CD4-positive, alpha-beta T cell treated with Interleukin-17A for 1 hour (primary cell): Measurements from ENCODE around the gene FLYWCH1.

Experiments used
- DNase-seq: peaks from one replicate; pipeline ENCODE4 v3.0.0-alpha.2; 2020

The FLYWCH1 gene

DNA sequence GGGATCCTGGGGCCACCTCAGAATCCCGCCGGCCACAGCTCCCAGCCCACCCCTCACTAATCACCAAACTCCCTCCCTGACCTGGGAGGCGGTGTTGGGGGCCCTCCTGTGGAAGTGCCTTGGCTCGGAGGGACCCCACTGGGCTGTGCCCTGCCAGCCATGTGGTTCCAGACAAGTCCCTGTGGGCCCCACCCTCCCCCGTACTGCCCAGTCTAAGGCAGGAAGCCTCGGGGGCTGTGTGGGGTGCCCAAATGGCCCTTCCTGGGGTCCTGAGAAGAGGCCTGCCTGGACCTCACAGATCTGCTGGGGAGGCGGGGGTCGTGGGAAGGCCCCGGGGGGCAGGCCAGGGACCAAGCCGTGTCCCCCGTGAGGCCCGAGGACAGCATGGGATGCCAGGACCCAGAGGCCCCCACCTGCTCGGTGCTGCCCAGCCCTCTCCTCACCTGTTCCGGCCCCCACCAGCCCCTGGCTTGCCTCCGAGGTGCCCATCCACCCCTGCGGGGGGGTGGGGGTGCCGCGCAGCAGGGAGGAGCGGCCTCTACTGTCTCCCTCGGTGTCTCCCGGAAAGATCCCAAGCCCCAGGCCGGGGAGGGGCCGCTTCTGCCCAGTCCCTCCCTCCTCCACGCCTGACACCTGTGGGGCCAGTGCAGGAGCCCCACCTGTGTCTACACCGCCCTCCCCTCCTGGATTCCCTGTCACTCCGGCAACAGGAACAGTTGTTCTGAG, 43.1 kb downstream of the FLYWCH1 start:
- no peak for DNase-seq

DNA sequence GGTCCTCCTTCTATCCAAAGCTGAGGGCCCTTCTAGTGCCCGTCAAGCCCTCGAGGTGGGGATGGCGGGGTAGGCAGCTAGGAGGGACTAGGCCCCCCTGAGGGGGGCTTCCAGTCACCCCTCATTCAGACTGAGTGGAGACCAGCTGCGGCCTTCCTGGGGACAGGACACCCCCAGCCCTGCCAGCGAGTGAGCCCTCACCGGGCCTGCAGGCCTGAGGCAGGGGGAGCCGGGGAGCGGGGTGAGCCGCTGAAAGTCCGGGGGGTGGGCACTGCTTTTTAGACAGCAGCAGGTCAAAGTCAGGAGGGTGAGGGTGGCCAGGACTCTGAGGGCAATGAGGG, 43.7 kb downstream of the FLYWCH1 start:
- no peak for DNase-seq

DNA sequence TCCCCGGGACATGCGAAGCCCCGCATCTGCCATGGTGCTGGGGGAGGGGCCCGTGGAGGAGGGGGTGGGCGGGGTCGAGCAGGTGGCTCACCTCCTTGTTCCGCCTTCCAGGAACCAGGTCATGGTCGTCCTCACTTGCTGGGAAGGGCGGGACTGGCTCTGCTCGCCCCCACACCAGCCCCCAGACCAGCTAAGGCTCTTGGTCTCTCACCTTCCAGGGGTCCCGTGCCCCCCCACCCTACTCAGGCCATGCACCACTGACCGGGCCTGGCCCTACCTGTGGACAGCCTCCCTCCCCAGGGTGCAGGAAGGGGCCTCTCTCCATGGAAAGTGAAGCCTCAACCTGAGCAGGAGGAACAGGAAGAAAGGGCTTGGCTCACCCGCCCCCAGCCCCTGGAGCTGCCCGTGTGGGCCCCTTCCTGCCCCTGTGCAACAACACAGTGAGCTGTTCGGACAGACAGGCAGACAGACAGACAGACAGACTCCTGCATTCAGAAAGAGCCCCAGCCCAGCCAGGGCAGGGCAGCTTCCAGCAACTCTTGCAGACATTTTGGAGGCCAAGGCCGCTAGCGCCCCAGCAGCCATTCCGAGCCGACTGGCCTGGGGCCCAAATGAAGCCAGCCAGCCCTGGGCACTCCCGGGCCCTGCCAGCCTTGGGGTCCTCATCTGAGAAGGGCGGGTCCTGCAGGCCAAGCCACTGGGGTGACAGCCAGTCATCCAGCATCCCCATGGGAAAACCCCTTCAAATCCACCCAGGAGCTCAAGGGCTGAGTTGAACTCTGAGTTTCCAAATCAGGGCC, 44.2 kb downstream of the FLYWCH1 start:
- DNase-seq: no peak

DNA sequence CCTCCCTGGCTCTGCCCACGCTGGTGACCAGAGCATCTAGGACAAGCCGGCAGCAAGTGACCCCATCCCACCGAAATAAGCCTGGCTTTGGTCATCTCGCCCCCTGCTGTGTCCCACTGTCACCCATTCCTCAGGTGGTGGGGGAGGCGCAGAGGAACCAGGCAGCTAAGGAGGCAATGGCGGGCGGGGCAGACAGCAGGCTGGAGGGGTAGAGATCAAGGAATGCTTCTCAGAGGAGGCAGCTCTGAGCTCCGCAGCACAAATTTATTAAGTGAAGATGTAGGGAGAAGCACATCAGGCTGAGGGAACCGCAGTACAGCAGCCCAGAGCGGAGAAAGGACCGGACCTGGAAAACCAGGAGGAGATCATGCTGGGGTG, 44.8 kb downstream of the FLYWCH1 start:
- DNase-seq: no peak

DNA sequence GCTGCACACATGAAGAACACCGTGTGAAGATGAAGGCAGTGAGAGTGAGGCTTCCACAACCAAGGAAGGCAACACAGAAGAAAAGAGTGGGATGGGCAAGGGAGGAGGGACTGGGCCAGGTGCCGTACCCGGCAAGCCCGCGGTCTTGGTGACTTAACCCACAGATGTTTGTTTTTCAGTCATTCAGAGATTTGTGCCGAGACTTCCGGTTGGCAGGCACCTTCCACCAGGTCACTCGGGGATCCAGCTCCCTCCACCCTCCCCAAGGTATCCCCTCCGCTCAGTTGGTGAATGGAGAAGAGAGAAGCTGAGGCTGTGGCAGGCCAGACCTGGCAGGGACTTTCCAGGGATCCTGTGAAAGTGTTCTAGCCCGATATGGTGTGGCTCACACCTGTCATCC, 47.5 kb downstream of the FLYWCH1 start:
- no peak for DNase-seq

DNA sequence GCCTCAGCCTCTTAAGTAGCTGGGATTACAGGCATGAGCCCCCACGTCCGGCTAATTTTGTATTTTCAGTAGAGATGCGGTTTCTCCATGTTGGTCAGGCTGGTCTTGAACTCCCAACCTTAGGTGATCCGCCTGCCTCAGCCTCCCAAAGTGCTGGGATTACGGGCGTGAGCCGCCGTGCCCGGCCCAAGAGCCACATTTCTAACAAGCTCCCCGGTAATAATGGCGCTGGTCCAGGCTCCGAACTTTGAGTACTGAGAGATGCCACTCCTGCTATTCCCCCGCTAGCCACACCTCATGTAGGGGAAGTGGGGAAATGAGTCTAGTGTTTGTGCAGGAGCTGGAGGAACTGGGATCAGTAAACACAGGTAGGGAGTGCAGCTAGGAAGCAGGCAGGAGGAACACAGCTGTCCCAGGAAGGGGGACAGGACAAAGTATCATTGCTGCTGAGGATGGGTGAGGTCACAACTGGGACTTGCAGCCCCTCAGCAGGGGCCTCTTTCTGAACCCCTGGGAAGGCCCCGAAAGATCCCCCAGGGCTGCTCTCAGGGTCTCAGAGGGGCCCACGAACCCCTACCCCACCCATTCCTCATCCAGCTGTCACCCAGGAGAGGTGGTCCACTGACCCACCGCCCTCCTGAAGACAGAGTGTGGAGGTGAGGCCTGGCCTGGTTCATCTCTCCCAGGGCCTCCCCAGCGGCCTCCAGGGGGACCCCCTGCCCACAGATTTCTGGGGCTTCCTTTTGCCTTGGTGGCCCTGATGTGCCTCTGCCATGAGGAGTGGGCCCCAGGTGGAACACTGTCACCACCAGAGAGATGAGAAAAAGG, 48.7 kb downstream of the FLYWCH1 start:
- DNase-seq: no peak

DNA sequence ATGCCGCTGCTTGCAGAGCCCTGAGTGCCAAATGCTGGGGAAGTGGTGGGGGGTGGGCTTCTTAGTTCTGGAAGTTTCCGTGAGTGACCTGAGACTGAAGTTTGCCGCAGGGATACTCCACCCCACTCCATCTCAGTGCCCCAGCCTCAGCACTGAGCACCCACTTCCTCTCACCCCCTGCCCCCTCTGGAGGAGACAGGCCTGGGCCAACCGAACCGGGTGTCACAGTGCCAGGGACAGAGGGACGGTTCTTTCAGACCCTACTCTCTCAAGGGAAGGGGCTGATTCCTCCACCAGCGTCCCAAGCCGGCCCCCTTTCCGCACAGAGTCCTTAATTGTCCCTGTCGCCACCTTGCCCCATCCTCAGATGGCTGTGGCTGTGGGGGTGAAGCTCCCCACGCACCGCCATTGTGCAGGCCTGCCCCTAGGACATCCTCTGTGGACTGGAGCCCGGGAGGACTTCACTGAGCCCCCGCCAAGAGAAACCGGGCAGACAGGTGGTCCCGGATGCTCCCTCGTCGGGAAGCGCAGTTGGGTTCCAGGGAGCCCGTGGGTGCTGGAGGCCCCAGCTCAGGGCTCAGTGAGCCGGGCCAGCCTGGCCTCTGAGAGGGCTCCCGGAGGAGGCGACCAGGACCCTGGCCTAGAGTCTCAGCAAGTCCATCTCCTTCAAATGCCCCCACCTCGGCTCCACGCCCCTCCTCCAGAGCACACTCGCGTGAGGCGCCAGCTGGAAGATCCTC, 50.8 kb downstream of the FLYWCH1 start:
- no peak for DNase-seq

DNA sequence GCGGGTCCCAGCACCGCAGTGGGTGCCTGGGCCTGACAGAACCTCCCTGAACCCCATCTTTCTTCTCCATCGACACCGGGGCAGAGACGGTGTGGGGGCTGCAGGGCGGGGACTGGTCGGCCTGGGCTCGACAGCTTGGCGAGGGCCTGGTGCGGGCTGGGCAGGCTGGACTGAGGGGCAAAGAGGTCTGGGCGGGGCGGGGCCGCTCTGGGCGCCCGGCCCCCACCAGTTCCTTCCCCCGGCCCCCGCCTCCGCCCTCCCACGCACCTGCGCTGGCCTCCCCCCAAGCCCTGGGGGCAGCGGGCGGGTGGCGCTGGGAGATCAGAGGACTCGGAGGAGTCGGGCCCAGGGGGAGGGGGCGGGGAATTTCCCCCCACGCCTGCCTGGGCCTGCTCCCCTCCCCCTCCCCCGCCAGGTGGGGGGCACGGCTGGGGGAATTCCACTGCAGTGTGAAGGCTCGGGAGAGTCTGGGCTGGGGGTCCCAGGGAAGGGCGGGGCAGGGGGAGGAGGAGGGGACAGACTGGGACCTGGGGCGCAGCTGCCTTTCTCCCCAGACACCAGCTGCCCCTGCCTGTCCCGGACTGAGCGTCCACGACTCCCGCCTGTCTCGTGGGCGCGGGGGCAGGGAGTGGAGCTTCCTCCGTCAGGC, 51.5 kb downstream of the FLYWCH1 start:
- peak; percentile 62 for DNase-seq

DNA sequence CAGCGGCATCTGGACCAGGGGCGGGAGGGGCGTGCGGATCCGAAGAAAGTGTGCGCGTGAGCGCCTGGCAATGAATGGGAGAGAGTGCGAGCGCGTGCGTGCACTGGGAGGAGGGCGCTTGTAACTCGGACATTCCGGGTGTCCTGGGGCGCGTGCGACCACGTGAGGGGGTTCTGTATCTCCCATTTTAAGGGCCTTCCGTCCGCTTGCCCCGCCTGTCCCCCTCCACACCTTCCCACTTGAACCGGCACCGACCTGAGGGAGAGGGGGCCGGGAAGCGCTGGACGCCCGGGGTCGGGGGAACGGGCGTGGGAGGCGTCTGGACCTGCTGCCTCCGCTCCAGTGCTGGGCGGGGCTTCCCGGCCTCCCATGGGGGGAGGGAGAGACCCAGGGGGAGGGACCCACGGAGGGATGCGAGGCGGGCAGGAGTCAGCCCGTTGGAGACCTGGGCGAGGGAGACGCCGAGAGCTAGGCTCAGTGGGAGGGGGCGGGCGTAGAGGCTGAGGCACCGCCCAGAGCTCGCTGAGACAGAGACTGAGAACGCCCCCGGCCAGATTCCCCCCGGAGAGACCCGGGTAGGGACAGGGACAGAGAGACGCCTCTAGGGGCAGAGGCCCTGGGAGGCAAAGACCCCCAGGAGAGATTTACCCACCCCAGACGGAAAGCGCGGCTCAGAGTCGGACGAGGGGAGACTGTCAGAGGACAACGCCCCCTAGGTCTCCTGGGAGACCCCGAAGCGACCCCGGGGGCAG, 52.2 kb downstream of the FLYWCH1 start, which contains the start of gene KREMEN2:
TSS of gene KREMEN2 (plus strand) at position 553 of the 752 bp plus-strand sequence. CDS start 246 bp downstream, outside the sequence.
- DNase-seq: peak; percentile 34

DNA sequence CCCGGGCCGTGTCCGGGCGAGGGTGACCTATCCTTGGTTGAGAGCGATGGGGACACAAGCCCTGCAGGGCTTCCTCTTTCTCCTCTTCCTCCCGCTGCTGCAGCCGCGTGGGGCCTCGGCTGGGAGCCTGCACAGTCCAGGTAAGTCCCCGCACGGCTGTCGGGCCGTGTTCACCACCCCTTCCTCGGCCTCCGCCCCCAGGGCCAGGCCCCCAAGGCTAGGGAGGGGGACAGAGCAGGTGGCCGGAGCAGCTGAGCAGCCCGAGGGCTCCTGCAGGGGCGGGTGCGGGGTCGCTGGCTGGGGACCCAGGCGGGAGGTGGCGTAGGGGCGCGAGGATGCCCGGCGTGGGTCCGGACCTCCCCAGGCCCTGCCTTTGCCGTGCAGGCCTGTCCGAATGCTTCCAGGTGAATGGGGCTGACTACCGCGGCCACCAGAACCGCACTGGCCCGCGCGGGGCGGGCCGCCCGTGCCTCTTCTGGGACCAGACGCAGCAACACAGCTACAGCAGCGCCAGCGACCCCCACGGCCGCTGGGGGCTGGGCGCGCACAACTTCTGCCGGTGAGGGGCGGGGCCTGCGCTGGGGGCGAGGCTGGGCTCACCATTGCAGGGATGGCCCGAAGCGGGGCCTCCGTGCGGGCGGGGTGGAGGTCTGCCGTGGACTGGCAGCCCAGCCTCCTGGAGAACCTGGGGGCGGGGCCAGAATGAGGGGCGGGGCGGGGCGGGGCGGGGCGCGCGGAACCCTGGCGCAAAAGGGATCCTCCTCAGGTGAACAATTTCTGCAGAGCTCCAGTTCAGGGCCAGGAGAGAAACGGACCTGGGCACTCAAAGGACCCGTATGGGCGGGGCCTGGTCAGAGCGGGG, 53.0 kb downstream of the FLYWCH1 start:
- peak; percentile 74 for DNase-seq

DNA sequence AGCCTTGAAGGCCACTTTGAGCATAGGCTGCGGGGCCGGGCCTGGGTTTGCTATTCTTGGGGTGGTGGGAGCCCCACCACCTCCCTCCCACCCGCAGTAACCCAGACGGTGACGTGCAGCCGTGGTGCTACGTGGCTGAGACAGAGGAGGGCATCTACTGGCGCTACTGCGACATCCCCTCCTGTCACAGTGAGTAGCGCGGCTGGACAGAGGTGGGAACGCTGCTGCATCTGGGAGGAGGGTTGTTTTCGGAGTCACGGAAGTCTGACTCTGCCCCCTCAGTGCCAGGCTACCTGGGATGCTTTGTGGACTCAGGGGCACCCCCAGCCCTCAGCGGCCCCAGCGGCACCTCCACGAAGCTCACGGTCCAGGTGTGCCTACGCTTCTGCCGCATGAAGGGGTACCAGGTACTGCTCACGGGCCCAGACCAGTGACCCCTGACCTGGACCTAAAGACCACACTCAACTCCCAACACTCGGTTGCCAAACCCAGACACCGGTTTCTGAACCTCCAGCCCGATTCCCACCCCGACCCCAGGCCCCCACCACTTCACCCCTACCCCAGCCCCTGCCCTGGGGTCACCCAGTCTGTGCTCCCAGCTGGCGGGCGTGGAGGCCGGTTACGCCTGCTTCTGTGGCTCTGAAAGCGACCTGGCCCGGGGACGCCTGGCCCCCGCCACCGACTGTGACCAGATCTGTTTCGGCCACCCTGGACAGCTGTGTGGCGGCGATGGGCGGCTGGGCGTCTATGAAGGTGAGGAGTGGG, 54.5 kb downstream of the FLYWCH1 start:
- DNase-seq: no peak

DNA sequence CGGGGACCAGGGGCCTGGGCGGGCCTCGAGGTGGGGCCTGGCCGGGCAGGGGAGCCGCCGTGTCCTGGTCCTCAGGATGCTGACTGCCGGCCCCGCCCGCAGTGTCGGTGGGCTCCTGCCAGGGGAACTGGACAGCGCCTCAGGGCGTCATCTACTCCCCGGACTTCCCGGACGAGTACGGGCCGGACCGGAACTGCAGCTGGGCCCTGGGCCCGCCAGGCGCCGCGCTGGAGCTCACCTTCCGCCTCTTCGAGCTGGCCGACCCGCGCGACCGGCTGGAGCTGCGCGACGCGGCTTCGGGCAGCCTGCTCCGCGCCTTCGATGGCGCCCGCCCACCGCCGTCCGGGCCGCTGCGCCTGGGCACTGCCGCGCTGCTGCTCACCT, 55.1 kb downstream of the FLYWCH1 start:
- no peak for DNase-seq

DNA sequence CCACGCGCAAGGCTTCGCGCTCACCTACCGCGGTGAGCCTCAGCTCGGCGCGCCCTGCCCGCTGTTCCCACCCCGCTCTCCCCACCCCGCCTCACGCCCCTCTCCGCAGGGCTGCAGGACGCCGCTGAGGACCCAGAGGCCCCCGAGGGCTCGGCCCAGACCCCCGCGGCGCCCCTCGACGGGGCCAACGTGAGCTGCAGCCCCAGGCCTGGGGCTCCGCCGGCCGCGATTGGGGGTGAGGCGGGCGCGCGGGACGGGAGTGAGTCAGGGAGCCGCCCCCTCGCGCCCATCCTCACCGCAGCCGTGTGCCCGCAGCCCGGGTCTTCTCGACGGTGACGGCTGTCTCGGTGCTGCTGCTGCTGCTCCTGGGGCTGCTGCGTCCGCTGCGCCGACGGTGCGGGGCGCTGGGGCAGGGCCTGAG, 55.5 kb downstream of the FLYWCH1 start:
- DNase-seq: no peak

DNA sequence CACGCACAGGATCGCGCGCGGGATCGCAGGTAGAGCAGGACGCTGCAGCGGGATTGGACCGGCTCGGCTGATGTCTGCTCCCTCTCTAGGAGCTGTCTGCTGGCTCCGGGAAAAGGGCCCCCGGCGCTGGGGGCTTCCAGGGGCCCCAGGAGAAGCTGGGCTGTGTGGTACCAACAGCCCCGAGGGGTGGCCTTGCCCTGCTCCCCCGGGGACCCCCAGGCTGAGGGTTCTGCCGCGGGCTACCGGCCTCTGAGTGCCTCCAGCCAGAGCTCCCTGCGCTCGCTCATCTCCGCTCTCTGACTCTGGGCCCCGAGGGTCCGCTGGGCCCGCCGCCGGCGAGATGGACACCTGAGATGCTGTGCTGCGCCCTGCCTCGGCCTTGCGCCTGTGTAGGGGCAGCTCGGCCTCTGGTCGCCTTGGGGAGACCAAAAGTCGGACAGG, 56.0 kb downstream of the FLYWCH1 start:
- DNase-seq: no peak

DNA sequence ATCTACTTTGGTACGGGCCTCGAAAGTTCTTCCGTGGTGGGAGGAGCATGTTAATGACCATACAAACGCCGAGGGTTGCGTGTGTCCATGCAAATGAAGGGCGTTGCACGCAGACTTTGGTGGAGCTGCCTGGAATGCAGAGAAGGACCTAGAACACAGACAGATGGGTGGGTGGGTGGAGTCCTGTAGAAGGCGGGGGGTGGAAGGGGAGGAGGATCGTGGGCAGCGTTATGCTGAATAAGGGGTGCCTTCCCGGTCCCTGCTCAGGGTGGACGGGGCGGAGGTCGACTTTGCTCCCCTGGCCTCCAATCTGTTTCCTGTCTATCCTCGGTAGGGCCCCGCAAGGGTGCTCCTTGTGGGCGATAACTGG, 56.6 kb downstream of the FLYWCH1 start:
- DNase-seq: no peak

DNA sequence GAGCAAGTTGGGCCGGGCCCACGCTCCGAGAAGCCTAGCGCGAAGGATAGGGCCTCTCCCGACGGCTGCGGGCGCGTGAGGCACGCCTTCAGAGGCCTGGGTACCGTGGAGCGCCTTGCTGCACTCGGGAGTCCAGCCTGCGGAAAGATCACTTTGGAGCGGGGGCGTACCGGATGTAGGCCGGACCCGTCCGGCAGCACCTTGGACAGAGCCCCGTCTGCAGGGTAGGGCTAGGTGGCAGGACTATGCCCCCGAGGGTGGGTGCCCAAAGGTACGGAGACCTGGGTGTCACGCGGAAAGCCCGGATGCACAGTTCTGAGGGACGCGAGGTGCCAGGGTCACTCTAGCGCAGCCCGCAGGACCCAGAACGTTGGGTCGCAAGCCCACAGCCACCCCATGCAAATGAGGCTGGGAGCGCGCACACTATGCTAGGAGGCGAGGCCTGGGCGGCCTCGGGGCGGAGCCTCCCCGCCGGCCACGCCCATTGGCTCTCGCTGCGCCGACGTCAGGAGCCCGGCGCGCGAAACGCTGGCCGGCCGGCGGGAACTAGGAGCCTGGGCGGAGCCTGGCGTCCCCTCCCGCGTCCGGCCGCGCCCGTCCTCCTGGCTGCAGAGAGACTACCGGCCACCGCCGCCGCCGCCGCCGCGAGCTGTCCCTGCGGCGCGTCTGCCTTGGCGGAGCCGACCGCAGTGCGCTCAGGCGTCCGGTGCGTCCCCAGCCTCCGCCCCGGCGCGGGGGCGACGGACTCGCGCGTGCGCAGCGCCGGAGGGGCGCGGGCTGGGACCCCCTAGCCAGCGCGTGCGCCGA, 57.2 kb downstream of the FLYWCH1 start, which contains the start of gene PAQR4:
TSS of gene PAQR4 (plus strand) at position 611 of the 807 bp plus-strand sequence. CDS start 327 bp downstream, outside the sequence.
- DNase-seq: peak; percentile 83

DNA sequence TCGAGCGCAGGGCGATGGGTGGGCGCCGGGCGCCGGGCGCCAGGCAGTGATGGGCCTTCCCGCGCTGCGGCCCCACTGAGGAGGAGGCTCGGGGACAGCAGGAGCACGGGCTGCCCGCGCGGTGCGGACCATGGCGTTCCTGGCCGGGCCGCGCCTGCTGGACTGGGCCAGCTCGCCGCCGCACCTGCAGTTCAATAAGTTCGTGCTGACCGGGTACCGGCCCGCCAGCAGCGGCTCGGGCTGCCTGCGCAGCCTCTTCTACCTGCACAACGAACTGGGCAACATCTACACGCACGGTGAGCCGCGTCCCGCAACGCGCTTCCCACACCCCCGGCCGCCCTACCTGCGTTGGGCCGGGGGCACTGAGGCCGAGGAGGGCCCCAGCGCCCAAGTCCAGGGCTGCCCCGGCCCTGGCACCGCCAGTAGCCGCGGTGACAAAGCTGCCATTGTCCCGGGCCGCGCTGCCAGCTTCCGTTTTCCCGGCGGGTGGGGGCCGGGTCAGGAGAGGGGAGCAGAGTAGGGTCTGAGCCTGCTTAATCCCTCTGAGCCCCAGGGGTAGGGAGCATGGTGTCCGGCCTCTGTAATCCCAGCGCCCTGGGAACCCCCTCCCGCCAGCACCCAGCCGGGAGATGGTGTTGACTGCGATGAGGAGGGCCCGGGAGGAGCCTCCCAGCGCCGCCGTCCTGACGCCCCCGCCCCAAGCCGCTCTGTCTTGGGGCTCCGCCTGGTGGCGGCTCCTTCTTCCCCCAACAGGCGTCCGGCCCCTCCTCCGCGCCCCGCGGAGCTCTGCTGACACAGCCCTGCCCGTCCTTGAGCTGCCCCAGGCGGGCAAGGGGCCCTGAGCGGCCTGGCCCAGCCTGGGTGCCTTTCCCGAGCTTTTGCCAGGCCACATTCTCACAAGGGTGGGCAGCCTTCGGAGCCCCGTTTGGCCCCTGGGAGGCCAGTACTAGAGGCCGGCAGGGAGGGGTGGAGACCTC, 58.1 kb downstream of the FLYWCH1 start:
- DNase-seq: peak; percentile 67
